HEK293T (cell line): ENCODE measurements around the gene BRICD5.

Experiments
- CTCF ChIA-PET: fragments of 350-600 bp; formaldehyde crosslinking; extraction: SDS; loops from one replicate; lab custom pipeline; 2021; ENCODE audit warnings: antibody characterized with exemption, inconsistent platforms; lab: Yijun Ruan, JAX
- POLR2A ChIA-PET: fragments of 350-600 bp; formaldehyde crosslinking; extraction: SDS; loops from one replicate; lab custom pipeline; 2020; ENCODE audit warnings: antibody characterized with exemption, inconsistent platforms; lab: Yijun Ruan, JAX
- DNase-seq: peaks from one replicate; pipeline ENCODE4 v3.0.0; 2012; ENCODE audit warnings: mixed read lengths; ENCODE audit errors: extremely low spot score
- ARNT ChIP-seq: fragments of 450-650 bp; IDR thresholded peaks from 2 replicates; pipeline ENCODE4 v1.6.1; 2017; ENCODE audit warnings: mild to moderate bottlenecking
- BHLHE40 ChIP-seq: fragments of 450-650 bp; IDR thresholded peaks from 2 replicates; pipeline ENCODE4 v1.6.1; 2016; ENCODE audit warnings: mild to moderate bottlenecking, moderate library complexity, borderline replicate concordance
- CTBP1 ChIP-seq: fragments of 450-650 bp; IDR thresholded peaks from 2 replicates; pipeline ENCODE4 v1.6.1; 2016; ENCODE audit warnings: borderline replicate concordance
- ELF4 ChIP-seq: fragments of 450-650 bp; IDR thresholded peaks from 2 replicates; pipeline ENCODE4 v1.6.1; 2017; ENCODE audit warnings: antibody characterized with exemption
- FOXA1 ChIP-seq: fragments of 450-650 bp; IDR thresholded peaks from 2 replicates; pipeline ENCODE4 v1.6.1; 2016; ENCODE audit warnings: mild to moderate bottlenecking
- FOXK2 ChIP-seq: fragments of 450-650 bp; IDR thresholded peaks from 2 replicates; pipeline ENCODE4 v1.6.1; 2016; ENCODE audit warnings: mild to moderate bottlenecking
- FOXM1 ChIP-seq: fragments of 450-650 bp; IDR thresholded peaks from 2 replicates; pipeline ENCODE4 v1.6.1; 2017; ENCODE audit warnings: mild to moderate bottlenecking, borderline replicate concordance
- HDGF ChIP-seq: fragments of 450-650 bp; IDR thresholded peaks from 2 replicates; pipeline ENCODE4 v1.6.1; 2017; ENCODE audit warnings: antibody characterized with exemption, borderline replicate concordance
- L3MBTL2 ChIP-seq: fragments of 450-650 bp; conservative IDR thresholded peaks from 2 replicates; pipeline ENCODE4 v1.6.1; 2016; ENCODE audit warnings: mild to moderate bottlenecking
- LEF1 ChIP-seq: fragments of 450-650 bp; IDR thresholded peaks from 2 replicates; pipeline ENCODE4 v1.6.1; 2017; ENCODE audit warnings: mild to moderate bottlenecking, borderline replicate concordance
- NFRKB ChIP-seq: fragments of 450-650 bp; IDR thresholded peaks from 2 replicates; pipeline ENCODE4 v1.6.1; 2016; ENCODE audit warnings: mild to moderate bottlenecking, moderate library complexity
- PKNOX1 ChIP-seq: fragments of 450-650 bp; IDR thresholded peaks from 2 replicates; pipeline ENCODE4 v1.6.1; 2016
- SP1 ChIP-seq: fragments of 450-650 bp; IDR thresholded peaks from 2 replicates; pipeline ENCODE4 v1.6.1; 2017
- SUZ12 ChIP-seq: fragments of 450-650 bp; IDR thresholded peaks from 2 replicates; pipeline ENCODE4 v1.6.1; 2016; ENCODE audit warnings: mild to moderate bottlenecking
- TARDBP ChIP-seq: fragments of 450-650 bp; IDR thresholded peaks from 2 replicates; pipeline ENCODE4 v1.6.1; 2016
- ZNF384 ChIP-seq: fragments of 450-650 bp; IDR thresholded peaks from 2 replicates; pipeline ENCODE4 v1.6.1; 2016

BRICD5 gene

GRCh38 chr16:2160915-2161551 is 49.6 kb downstream of the BRICD5 start:
- TF ChIP-seq FOXM1, result no peak
- TF ChIP-seq ZNF384, result no peak
- TF ChIP-seq ARNT, result no peak
- no peak for TF ChIP-seq HDGF
- TF ChIP-seq TARDBP, result no peak
- TF ChIP-seq SUZ12, result no peak
- no peak for TF ChIP-seq BHLHE40
- TF ChIP-seq SP1, result no peak
- TF ChIP-seq L3MBTL2, result no peak
- TF ChIP-seq LEF1, result no peak
- TF ChIP-seq FOXK2, result no peak
- TF ChIP-seq PKNOX1, result no peak
- no peak for TF ChIP-seq CTBP1
- TF ChIP-seq FOXA1, result no peak
- no peak for TF ChIP-seq ELF4
- TF ChIP-seq NFRKB, result no peak
- DNase-seq, result no peak
- POLR2A ChIA-PET, result no interaction called here
- CTCF ChIA-PET, result no interaction called here
